Testis (tissue), 3 donors: ENCODE measurements around the gene ATP5PD. TPM values are rescaled to one million over a fixed set of nuclear protein-coding genes. Genes with fewer than 3 reads are reported as not detected.
A peak's percentile ranks its signal among the peaks of the same experiment; 100 is the strongest.

Source experiments
- DNase-seq: peaks from one replicate; pipeline ENCODE4 v3.0.0-alpha.2; 2019
- H3K27ac ChIP-seq, 2 donors: fragments of 200-600 bp; sonication (generic); one replicate each; pipeline ENCODE4 v1.5.1; 2019
- H3K27me3 ChIP-seq: fragments of 200-600 bp; sonication (generic); one replicate; pipeline ENCODE4 v1.5.1; 2019
- H3K36me3 ChIP-seq: fragments of 200-600 bp; sonication (generic); one replicate; pipeline ENCODE4 v1.5.1; 2017; ENCODE audit warnings: low read depth; ENCODE audit errors: missing control alignments
- H3K4me1 ChIP-seq: fragments of 200-600 bp; sonication (generic); one replicate; pipeline ENCODE4 v1.5.1; 2019
- H3K4me3 ChIP-seq, 2 donors: fragments of 200-600 bp; sonication (generic); one replicate each; pipeline ENCODE4 v1.5.1; 2017 to 2019
- H3K9me3 ChIP-seq: fragments of 200-600 bp; sonication (generic); one replicate; pipeline ENCODE4 v1.5.1; 2017
- POLR2A ChIP-seq: fragments of 450-650 bp; IDR thresholded peaks from one replicate; pipeline ENCODE4 v1.6.1; 2017; ENCODE audit warnings: antibody characterized with exemption, mild to moderate bottlenecking, moderate library complexity
- WGBS, 2 donors: methylation state at CpG; one replicate each; pipeline ENCODE4 v1.1.5; 2018; 5-methylcytosine and 5-hydroxymethylcytosine counted together
- intact Hi-C: fragments of 100-400 bp; cut with DNase I; formaldehyde crosslinking; loops from one replicate; pipeline ENCODE4 v1.15.1; 2023; ENCODE audit warnings: low total_unique reads
- polyA plus RNA-seq: library from polyadenylated mRNA; stranded (reverse); fragments of 350-450 nt; fragmentation: Illumina TruSeq; extraction: RNeasy Lipid Tissue Mini Kit (QIAGEN cat#74804); gene quantifications from one replicate; pipeline ENCODE4 v1.2.3, GENCODE V29; 2014; ENCODE audit warnings: low read depth, low replicate concordance; ENCODE audit not compliant: insufficient read depth
- small RNA-seq, 2 donors: library from RNA; depleted of rRNA; stranded (forward); fragments of <200 nt; gene quantifications; one replicate each; pipeline ENCODE3, GENCODE V24; 2016
- total RNA-seq, 2 donors: library from RNA; depleted of rRNA; stranded (reverse); fragments of >200 nt; gene quantifications; one replicate each; pipeline ENCODE4 v1.2.3, GENCODE V29; 2016
- TF ChIP-seq, protein P1 (sequence below), 3 experiments: fragments of 450-650 bp in 2 of 3; fragments of 200-600 bp in 1 of 3; sonication (generic) in 1 of 3; IDR thresholded peaks; one replicate each; pipeline ENCODE4 v1.5.1; 2016 to 2019; ENCODE audit warnings: antibody characterized with exemption in 3 of 3, mild to moderate bottlenecking in 2 of 3, moderate library complexity in 1 of 3

The ATP5PD gene
- total and polyA plus RNA-seq, 3 donors from 2014 or later, result 126 to 190 (median 148) TPM

DNA sequence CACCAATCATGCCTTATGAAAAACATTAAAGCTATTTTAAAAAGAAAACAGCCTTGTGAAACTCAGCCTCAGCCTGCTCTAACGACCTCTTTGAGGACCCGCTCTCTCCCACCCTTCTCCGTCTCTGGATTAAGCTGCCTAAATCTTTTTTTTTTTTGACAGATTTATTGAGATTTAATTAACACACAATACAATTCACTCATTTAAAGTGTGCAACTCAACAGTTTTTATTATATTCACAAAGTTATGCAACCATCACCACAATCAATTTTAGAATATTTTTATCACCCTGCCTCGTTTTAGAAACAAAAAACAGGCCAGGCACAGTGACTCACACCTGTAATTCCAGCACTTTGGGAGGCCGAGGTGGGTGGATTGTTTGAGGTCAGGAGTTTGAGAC, 50.9 kb downstream of the ATP5PD start:
- H3K36me3 ChIP-seq, result no peaks in the 10 kb centered on the region
- H3K27ac ChIP-seq, result no peak overlapping the region
- DNase-seq, result no peak
- TF ChIP-seq, protein P1, sequence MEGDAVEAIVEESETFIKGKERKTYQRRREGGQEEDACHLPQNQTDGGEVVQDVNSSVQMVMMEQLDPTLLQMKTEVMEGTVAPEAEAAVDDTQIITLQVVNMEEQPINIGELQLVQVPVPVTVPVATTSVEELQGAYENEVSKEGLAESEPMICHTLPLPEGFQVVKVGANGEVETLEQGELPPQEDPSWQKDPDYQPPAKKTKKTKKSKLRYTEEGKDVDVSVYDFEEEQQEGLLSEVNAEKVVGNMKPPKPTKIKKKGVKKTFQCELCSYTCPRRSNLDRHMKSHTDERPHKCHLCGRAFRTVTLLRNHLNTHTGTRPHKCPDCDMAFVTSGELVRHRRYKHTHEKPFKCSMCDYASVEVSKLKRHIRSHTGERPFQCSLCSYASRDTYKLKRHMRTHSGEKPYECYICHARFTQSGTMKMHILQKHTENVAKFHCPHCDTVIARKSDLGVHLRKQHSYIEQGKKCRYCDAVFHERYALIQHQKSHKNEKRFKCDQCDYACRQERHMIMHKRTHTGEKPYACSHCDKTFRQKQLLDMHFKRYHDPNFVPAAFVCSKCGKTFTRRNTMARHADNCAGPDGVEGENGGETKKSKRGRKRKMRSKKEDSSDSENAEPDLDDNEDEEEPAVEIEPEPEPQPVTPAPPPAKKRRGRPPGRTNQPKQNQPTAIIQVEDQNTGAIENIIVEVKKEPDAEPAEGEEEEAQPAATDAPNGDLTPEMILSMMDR (IDR thresholded peaks at IDR 0.05), result no peak
- TF ChIP-seq POLR2A, result no peak
- 78 to 84% methylated on average over 5 of the region's 5 CpGs for WGBS, 2 donors
- intact Hi-C loops, result no loop called here
- no peaks in the 10 kb centered on the region for H3K27me3 ChIP-seq
- H3K4me1 ChIP-seq, result peaks cover 16% of the 10 kb centered on the region
- H3K9me3 ChIP-seq, result no peaks in the 10 kb centered on the region
- no peak overlapping the region for H3K4me3 ChIP-seq

DNA sequence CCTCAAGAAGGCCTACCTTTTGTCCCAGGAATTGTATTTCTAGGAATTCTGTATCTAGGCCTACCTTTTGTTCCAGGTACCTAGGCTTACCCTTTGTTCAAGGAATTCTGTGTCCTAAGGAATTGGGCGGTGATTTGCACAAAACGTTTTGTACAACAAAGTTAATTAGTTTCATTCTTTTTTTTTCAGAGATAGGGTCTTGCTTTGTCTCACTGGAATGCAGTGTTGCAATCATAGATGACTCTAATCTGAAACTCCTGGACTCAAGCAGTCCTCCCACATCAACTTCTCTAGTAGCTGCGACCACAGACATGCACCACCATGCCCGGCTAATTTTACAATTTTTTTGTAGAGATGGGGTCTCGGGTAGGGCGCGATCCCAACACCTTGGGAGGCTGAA, 52.3 kb downstream of the ATP5PD start:
- Histone ChIP-seq H3K27ac (peak overlapping the region in 1 of 2 donors; percentile 44), H3K27me3 (no peaks in the 10 kb centered on the region), H3K9me3 (no peaks in the 10 kb centered on the region), H3K4me3 (no peak overlapping the region), H3K4me1 (peaks cover 16% of the 10 kb centered on the region), H3K36me3 (no peaks in the 10 kb centered on the region)
- no peak for TF ChIP-seq POLR2A
- TF ChIP-seq, protein P1 (IDR thresholded peaks at IDR 0.05), result no peak
- intact Hi-C loops, result no loop called here
- DNase-seq, result no peak
- WGBS, 2 donors, result 62 to 69% methylated on average over 7 of the region's 7 CpGs

DNA sequence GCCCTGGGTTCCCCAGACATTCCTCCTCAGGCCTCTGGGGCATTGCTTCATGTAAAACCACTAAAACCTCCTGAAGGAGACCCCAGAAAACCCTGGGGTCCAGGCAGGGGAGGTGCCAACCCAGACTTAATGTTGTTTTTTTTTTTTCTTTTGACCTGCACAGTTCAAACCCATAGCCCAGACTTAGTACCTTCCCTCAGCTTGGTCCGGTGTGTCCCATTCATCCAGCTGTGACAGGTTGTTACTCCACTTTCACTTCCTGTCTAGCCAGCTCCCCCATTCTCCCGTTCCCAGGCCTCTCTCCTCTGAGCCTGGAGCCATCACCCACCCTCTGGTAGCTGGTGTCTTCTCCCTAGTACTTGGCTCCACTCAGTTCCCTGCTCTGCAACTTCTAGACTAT, 54.5 kb downstream of the ATP5PD start:
- Histone ChIP-seq H3K4me1 (peaks cover 23% of the 10 kb centered on the region), H3K36me3 (no peaks in the 10 kb centered on the region), H3K9me3 (no peaks in the 10 kb centered on the region), H3K4me3 (no peak overlapping the region), H3K27ac (peak overlapping the region; percentile 36 to 39), H3K27me3 (no peaks in the 10 kb centered on the region)
- no peak for DNase-seq
- WGBS, 2 donors, result 61 to 63% methylated on average over 2 of the region's 2 CpGs
- TF ChIP-seq, protein P1 (IDR thresholded peaks at IDR 0.05), result no peak
- intact Hi-C loops, result no loop called here

DNA sequence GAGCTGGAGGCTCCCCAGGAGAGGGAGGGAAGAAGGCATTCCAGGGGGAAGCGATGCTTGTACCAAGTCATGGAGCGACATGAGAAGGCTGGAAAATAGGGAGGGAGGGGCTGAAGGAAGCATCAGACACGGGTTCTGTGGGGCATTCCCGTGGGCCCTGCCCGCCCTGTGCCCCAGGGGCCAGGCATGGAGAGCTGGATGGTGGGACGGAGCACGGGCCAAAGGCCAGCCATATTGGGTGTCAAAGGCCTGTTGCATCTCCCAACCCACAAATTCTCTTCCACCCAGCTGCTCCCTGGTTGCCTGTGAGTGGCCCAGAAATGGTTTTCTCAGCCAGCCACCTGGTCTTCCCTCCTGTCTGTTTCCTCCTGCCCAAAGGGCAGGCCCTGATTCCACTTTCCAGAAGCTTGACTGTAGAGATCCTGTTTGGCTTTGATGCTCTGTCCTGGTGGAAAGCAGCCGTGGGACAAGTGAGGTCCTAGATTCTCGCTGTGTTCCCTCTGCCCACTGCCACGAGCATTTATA, 56.1 kb downstream of the ATP5PD start:
- 90 to 92% methylated on average over 10 of the region's 10 CpGs for WGBS, 2 donors
- Histone ChIP-seq H3K4me1 (peaks cover 27% of the 10 kb centered on the region), H3K27ac (no peak overlapping the region), H3K9me3 (no peaks in the 10 kb centered on the region), H3K36me3 (no peaks in the 10 kb centered on the region), H3K27me3 (no peaks in the 10 kb centered on the region), H3K4me3 (no peak overlapping the region)
- intact Hi-C loops, result no loop called here
- TF ChIP-seq POLR2A, result no peak
- TF ChIP-seq, protein P1 (IDR thresholded peaks at IDR 0.05), result no peak
- no peak for DNase-seq

Small RNA genes within 50 kb of the gene (small RNA-seq; reads per million reads assigned to genes)
- gene AC111186.1, result 0 reads per million in 2 donors
- 0 reads per million in 2 donors for gene RF00019
- 0 reads per million in 2 donors for gene RN7SL573P
- 0 reads per million in 2 donors for gene RNU6-362P

Other genes starting within 250 kb of the ATP5PD start
- 10 to 100 TPM; 20.1 to 20.8 TPM for gene GRIN2C, start 187.1 kb downstream of the ATP5PD start, total RNA-seq
- 7.7 TPM for gene GRIN2C, start 187.1 kb downstream of the ATP5PD start, polyA plus RNA-seq
- gene FDXR, start 174.0 kb downstream of the ATP5PD start, total RNA-seq, result 100 to 1,000 TPM; 204 to 216 TPM
- 97.1 TPM for gene FDXR, start 174.0 kb downstream of the ATP5PD start, polyA plus RNA-seq
- gene FADS6, start 153.3 kb downstream of the ATP5PD start, total RNA-seq, result 1 to 10 TPM; 1.4 to 2.0 TPM
- gene FADS6, start 153.3 kb downstream of the ATP5PD start, polyA plus RNA-seq, result 0.95 TPM
- gene USH1G, start 123.7 kb downstream of the ATP5PD start, total RNA-seq, result 1 to 10 TPM; 2.0 to 2.1 TPM
- gene USH1G, start 123.7 kb downstream of the ATP5PD start, polyA plus RNA-seq, result 1.1 TPM
- gene OTOP2, start 122.7 kb downstream of the ATP5PD start, total RNA-seq, result 1 to 10 TPM; 2.4 to 5.7 TPM
- 5.7 TPM for gene OTOP2, start 122.7 kb downstream of the ATP5PD start, polyA plus RNA-seq
- gene OTOP3, start 111.1 kb downstream of the ATP5PD start, total RNA-seq, result under 1 TPM in 1 of 2 donors, not detected in 1; 0.12 TPM
- not detected for gene OTOP3, start 111.1 kb downstream of the ATP5PD start, polyA plus RNA-seq
- gene HID1, start 74.2 kb downstream of the ATP5PD start, total RNA-seq, result 10 to 100 TPM; 40.9 to 45.8 TPM
- gene HID1, start 74.2 kb downstream of the ATP5PD start, polyA plus RNA-seq, result 18.6 TPM
- gene CDR2L, start 59.3 kb downstream of the ATP5PD start, total RNA-seq, result 10 to 100 TPM; 39.5 to 39.6 TPM
- gene CDR2L, start 59.3 kb downstream of the ATP5PD start, polyA plus RNA-seq, result 16.6 TPM
- 10 to 100 TPM; 24.3 to 38.1 TPM for gene MRPL58, start 34.3 kb downstream of the ATP5PD start, total RNA-seq
- gene MRPL58, start 34.3 kb downstream of the ATP5PD start, polyA plus RNA-seq, result 20.9 TPM
- 100 to 1,000 TPM; 122 to 135 TPM for gene KCTD2, start 256 bp upstream of the ATP5PD start, total RNA-seq
- 88.9 TPM for gene KCTD2, start 256 bp upstream of the ATP5PD start, polyA plus RNA-seq
- gene SLC16A5, start 41.0 kb upstream of the ATP5PD start, total RNA-seq, result 10 to 100 TPM in 1 of 2 donors, 1 to 10 TPM in 1; 6.4 to 11.1 TPM
- gene SLC16A5, start 41.0 kb upstream of the ATP5PD start, polyA plus RNA-seq, result 6.9 TPM
- 10 to 100 TPM in 1 of 2 donors, 1 to 10 TPM in 1; 10.0 to 11.8 TPM for gene ARMC7, start 63.0 kb upstream of the ATP5PD start, total RNA-seq
- gene ARMC7, start 63.0 kb upstream of the ATP5PD start, polyA plus RNA-seq, result 12.6 TPM
- gene NT5C, start 84.8 kb upstream of the ATP5PD start, total RNA-seq, result 10 to 100 TPM; 76.5 to 83.6 TPM
- 22.2 TPM for gene NT5C, start 84.8 kb upstream of the ATP5PD start, polyA plus RNA-seq
- gene JPT1, start 107.5 kb upstream of the ATP5PD start, total RNA-seq, result 100 to 1,000 TPM; 234 to 371 TPM
- gene JPT1, start 107.5 kb upstream of the ATP5PD start, polyA plus RNA-seq, result 758 TPM
- 100 to 1,000 TPM in 1 of 2 donors, 10 to 100 TPM in 1; 92.3 to 102 TPM for gene SUMO2, start 136.0 kb upstream of the ATP5PD start, total RNA-seq
- gene SUMO2, start 136.0 kb upstream of the ATP5PD start, polyA plus RNA-seq, result 484 TPM
- 10 to 100 TPM; 57.8 to 76.1 TPM for gene NUP85, start 158.7 kb upstream of the ATP5PD start, total RNA-seq
- gene NUP85, start 158.7 kb upstream of the ATP5PD start, polyA plus RNA-seq, result 52.6 TPM
- gene GGA3, start 214.6 kb upstream of the ATP5PD start, total RNA-seq, result 10 to 100 TPM; 46.8 to 50.2 TPM
- 42.9 TPM for gene GGA3, start 214.6 kb upstream of the ATP5PD start, polyA plus RNA-seq
- 10 to 100 TPM; 53.3 to 72.9 TPM for gene MRPS7, start 214.9 kb upstream of the ATP5PD start, total RNA-seq
- 83.5 TPM for gene MRPS7, start 214.9 kb upstream of the ATP5PD start, polyA plus RNA-seq
- gene MIF4GD, start 224.3 kb upstream of the ATP5PD start, total RNA-seq, result 10 to 100 TPM; 34.5 to 35.3 TPM
- 37.1 TPM for gene MIF4GD, start 224.3 kb upstream of the ATP5PD start, polyA plus RNA-seq
- 10 to 100 TPM; 34.3 to 44.6 TPM for gene SLC25A19, start 242.5 kb upstream of the ATP5PD start, total RNA-seq
- 98.0 TPM for gene SLC25A19, start 242.5 kb upstream of the ATP5PD start, polyA plus RNA-seq